ENCODE measurements around the gene BCR. TPM values are rescaled to one million over a fixed set of nuclear protein-coding genes. Genes with fewer than 3 reads are reported as not detected.
"Not testable (repeated sequence)": the region's sequence is repeated elsewhere in the genome, so short reads cannot be mapped to it uniquely, and the experiment has no call there.

Gene BCR
- total RNA-seq, 1 donor from 2014 or later = 57.2 TPM

- Histone ChIP-seq H3K9me3 (no peaks in the 10 kb centered on the region), H3K4me1 (no peaks in the 10 kb centered on the region), H3K27me3 (ENCODE audit: low read depth) (no peaks in the 10 kb centered on the region), H3K4me3 (no peak overlapping the region), H3K36me3 (no peaks in the 10 kb centered on the region), H3K27ac (no peak overlapping the region)
- intact Hi-C loops (cut with DNase I) = no loop called here
- TF ChIP-seq CTCF (IDR thresholded peaks at IDR 0.05) = no peak
- DNase-seq = no peak
- no peak for ATAC-seq
Observed at GRCh38 chr22:23365961-23366360, 185.7 kb downstream of the BCR start.

- H3K27ac ChIP-seq; H3K9me3 ChIP-seq; H3K27me3 ChIP-seq (ENCODE audit: low read depth); H3K4me3 ChIP-seq; H3K4me1 ChIP-seq; intact Hi-C loops (cut with DNase I); ATAC-seq; H3K36me3 ChIP-seq; DNase-seq: not testable (repeated sequence)
Observed at GRCh38 chr22:23367196-23367595, 186.9 kb downstream of the BCR start.

Other genes with a start within 250 kb of the BCR start
- gene GNAZ, start 110.0 kb upstream of the BCR start, total RNA-seq = 2.4 TPM
- 2.0 TPM for gene RSPH14, start 38.5 kb upstream of the BCR start, total RNA-seq
- gene RAB36, start 35.0 kb upstream of the BCR start, total RNA-seq = 9.6 TPM